HG02623 (cell line): ENCODE results near the gene BLNK.

Source experiments
- ATAC-seq: cut with Tn5 transposase; IDR thresholded peaks from one replicate; pipeline ENCODE4 v1.9.1; 2021; ENCODE audit warnings: moderate library complexity; ENCODE audit not compliant: unreplicated experiment

Gene BLNK

DNA sequence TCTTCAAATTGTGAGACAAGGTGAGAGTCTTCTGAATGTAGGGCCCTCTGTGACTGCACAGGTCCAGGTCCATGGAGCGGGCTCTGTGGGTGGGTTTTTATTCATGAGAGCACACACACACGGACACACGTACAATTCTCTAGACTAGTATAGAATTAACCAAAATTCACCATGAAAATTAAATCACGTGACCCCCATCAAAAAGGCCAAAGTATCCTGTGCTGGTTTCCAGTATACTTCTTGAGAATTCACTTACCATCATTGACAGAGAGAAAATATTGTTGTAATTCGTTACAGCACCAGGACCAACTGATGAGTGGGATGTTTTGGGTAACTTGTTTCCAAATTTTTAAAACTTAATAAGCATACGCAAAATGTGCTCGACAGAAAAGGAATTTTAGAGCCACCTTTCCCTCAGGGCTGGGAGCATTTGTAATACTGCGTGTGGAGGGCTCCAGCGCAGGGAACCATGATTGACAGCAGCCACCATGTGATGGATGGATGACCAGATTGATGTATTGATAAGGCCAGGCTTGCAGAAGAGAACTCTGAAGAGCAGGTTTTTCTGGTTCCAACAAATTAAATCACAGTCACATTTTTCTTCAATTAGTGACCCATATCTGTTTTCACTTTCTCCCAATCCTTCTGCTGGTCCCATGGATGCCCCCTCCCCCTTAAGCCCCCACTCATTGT lies 18.0 kb upstream of the BLNK start:
- no peak for ATAC-seq

DNA sequence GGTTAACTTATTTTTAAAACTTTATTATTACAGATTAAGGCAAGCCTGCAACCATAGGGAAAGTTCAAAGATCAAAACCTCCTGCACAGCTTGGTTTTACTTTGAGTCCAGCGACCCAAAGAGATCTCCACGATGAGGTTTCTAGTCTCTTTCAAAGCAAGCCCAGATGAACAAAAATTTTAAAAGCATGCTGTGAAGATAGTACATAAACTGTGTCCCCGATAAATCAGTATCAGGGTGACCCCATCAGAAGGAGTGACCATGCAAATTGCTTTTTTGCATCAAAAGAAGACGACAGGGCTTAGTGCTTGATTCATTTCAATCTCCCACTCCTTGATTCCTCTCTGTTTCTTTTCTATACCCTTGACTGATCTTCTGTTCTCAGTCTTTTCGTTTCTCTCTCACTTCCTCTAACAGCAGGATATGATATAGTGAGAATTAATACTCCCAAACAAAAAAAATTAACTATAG lies 16.8 kb upstream of the BLNK start:
- peak; percentile 68 for ATAC-seq

DNA sequence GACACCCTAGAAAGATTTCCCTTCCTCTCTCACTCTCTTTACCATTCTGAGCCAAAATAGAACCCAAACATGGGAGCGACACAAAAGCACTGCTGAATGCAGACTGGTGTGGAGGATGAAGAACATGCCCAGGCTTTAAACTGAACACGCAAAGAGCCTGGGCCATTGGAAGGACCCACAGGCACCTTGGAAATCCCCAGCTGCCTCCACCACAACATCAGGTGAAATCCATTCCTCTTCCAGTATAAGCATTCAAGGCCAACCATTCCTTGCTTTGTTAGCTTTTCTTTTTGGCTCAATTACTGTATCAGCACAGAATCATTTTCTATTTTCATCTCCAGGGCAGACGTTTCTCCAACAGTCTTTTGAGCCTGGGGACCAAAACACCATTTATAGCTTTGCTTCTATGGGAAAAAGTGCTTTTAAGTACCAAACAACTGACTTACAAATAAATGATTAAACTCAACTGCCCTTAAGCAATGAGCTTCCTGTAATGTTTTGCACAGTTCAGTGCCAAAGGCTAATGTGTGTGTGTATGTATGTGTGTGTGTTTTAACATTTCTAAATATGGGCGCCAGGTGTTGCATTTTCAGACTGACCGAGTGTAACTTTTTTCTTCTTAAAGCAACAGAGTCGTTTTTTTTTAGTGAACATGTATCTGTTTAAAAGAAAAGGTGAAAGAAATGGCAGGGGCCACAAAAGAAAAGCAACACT lies 16.2 kb upstream of the BLNK start:
- peak; percentile 57 for ATAC-seq

DNA sequence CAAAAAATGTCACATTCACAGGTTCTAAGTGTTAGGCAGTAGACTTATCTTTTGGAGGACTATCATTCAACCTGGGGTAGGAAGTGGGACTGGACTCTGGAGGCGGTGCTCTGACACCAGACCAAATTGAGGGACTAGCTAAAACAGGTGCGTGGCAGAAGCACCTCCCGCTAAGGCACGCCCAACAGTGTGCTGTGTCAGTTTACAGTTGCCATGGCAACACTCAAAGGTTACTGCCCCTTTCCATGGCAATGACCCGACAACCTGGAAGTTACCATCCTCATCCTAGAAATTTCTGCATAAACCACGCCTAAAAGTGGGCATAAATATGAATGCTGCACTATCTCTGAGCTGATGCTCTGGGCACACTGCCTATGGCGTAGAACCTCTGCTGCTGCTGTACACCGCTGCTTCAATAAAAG lies 14.0 kb upstream of the BLNK start:
- ATAC-seq, result no peak

DNA sequence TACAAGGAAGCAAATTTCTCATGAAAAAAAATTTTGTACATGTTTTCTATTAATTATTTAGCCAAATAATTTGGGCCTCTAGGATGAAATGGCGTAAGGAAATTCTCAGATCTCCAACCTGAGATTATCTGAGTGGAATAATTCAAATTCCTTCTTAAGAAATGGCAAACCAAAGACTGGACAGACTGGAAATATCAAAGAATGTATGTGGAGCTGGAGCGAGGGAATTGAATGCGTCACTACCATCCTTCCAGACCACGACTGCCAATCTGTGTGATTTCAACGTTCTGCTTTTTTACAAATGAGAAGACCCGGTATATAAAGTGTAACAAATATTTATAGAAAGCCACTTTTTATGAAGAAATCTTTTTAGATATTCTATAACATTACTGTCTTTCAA lies 12.4 kb upstream of the BLNK start:
- ATAC-seq, result no peak

DNA sequence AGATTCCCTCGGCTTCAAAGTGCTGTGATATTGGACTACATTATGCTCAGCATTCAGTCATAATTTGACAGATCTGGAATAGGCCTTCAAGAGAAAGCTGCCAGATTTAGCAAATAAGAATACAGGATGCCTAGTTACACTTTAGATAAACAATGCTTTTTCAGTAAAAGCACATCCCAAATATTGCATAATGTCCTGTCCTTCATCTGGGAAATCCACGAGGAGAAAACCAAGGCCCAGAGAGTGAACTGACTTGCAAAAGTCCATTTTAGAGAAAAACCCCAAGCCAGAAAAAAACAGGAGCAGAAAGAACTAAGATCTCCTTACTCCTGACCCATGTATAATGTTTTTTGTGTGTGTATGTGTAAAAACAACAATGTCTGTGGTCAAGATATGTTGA lies 12.0 kb upstream of the BLNK start:
- no peak for ATAC-seq

DNA sequence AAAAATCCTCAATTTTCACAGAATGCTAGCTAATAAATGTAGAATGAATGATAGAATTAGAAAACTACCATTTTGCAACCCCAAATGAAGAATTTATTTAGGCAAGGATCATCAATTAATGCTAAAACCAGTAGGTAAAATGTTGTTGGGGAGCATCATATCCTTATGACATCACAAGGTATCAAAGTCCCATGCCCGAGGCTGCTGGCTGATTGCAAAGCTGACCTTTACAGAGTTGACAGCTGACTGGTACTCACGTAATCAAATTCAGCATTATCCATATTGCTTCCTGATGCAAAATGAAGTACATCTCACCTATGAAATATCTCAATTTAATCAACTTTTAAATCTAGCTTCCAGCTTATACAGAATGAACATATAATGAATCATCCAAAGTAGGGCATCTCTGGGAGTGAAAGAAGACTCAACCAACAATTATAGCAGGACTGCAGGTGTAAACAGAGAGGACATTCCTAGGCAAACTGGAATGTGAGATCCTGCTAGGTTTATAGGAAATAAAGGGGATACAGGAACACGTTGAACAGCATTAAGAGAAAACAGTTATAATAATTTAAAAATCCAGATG lies 10.2 kb upstream of the BLNK start:
- ATAC-seq, result no peak

DNA sequence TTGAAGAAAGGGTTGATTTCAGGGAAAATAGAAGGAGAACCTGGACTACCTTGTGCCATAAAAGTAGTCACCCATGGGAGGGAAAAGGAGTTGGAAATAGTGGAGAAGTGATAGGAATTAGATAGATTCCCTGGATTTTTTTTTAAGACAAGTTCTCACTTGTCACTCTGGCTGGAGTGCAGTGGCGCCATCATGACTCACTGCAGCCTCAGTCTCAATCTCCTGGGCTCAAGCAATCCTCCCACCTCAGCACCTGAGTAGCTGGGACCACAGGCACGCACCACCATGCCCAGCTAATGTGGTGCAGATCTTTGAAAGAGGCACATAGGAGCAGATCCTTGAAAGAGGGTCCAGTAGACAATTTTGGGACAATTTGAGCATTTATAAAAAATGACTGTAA lies 9.5 kb upstream of the BLNK start:
- ATAC-seq, result no peak

DNA sequence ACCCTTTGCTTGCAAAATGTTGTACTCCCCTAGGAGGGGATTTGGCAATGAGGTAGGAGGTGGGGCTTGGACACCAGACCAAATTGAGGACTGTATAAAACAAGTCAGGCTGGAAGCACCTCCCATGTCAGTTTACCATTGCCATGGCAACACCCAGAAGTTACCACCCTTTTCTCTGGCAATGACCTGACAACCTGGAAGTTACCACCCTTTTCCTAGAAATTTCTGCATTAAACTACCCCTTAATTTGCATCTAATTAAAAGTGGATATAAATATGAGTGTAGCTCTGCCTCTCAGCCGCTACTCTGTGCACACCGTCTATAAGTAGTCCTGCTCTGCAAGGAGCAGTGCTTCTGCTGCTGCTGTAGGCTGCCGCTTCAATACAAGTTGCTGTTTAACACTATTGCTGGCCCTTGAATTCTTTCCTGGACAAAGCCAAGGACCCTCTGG lies 7.8 kb upstream of the BLNK start:
- no peak for ATAC-seq

DNA sequence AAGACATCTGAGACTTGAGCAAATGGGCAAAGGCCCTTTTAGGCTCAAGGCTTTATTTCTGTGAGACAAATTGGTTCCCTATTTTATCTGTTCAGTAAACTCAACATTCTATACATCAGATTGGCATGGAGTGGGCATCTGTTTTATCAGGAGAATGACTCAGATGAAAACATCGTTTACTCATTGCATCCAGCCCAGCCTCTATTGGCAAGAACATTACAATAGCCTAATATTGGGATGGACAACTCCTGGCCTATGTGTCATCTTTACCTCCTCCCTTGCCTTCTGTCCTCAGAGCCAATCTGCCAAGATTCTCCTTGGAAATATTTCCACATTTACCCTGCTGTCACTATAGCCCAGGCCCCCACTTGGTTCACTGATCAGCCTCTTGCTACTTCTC lies 5.5 kb upstream of the BLNK start:
- ATAC-seq, result no peak

DNA sequence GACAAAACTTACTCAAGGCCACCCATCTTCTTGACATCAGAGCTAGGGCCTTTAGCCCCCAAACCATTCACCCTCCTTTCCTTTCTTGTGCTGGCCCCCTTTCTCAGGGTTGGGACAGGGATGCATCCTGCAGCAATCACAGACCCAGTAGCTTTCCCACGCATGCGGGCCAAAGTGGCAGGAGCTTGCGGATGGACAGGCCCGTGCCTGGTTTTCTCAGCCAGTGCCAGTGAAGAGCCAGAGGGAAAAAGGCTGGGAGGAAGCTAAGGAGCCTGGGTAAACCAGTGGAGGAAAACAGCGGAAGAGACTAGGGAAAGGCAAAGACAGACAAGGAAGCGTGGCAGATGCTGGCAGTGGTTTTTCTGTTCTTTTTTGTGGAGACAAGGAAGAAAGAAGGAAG lies 5.1 kb upstream of the BLNK start:
- no peak for ATAC-seq

DNA sequence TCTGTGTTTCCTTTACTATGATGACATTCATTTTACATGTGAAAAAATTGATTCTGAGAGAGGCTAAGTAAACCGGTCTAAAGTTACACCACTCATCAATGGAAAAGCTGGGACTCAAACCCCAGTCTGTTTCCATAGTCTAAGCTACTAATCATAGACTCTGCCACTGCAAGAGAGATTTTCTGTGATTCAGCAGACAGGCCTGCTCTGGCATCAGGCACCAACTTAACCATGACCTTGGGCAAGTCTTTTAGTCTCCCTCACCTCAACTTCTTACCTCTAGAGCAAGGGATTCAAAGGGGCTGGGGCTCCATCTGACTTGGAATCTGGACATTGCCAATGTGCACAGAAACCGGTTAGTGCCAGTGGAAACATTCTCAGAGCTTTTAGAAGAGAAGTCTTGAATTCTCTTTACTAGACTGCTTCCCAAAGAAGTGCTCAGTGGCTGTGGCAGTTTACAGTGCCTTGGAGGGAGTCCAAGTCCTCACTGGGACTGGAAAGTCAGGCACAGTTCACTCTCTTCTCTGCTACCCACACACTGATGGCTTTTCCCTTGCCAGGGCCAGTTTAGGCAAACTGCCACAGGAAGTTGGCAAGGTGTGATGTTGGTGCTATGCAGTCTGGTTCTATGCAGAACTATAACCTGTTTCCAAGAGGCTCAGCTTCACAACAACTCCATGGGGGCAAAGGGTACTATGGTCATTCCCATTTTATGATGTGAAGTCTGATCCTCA lies 4.5 kb upstream of the BLNK start:
- ATAC-seq, result no peak

DNA sequence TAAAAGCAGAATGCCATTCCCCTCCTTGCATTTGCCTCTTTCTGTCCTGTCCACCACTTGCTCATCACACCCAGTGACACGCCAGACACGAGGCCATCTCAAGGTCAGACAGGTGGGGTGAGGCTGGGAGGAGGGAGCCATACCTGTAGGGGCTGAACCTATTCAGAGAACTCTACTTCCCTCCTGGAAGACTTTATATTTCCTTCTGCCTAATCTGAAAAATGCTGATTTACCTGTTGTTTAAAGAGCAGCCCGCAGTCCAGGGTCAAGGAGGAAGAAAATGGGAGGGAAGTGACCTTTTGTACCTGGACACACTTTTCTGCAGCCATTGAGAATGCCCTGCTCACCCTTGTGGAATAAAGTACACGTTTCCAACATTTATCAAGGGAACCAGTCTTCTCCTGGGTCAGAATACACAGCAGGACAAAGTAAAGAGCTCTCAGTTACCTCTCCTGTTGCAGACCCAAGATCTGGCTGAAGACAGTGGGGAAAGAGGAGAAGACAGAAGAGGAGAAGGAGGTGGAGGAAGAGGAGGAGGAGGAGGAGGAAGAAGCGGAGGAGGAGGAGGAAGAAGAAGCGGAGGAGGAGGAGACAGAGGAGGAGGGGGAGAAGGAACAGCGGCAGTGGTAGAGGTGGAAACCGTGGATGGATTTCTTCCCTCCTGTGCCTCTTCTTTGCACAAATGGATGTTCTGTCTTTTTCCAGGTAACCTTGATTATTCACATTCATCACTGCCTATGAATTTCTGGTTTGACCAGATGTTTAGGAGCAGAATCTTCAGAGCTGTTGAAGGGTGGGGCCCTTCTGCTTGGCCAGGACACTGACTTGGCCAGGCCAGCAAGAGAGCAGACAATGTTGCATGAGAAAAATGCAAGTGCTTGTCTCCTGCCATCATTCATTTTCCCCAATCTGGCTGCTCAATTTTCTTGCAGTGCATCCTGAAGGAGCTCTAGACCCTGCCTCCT lies 1.2 kb upstream of the BLNK start:
- ATAC-seq, result no peak

DNA sequence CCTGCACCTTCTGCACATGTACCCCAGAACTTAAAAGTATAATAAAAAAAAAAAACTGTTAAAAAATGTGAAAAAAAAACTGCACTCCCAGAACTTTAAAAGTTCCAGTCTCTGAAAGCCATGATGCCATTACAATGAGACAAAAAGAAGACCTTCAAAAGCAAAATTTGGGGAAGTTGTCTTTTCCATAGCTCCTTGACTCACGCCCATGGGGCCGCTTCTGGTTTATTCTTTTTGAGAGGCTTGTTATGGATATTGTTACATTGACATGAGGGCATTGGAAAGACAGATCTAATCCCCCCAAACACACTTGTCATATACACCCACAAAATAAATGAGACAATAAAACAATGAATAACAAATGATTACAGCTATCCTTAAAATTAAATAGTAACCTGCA lies 798 bp downstream of the BLNK start:
- no peak for ATAC-seq

DNA sequence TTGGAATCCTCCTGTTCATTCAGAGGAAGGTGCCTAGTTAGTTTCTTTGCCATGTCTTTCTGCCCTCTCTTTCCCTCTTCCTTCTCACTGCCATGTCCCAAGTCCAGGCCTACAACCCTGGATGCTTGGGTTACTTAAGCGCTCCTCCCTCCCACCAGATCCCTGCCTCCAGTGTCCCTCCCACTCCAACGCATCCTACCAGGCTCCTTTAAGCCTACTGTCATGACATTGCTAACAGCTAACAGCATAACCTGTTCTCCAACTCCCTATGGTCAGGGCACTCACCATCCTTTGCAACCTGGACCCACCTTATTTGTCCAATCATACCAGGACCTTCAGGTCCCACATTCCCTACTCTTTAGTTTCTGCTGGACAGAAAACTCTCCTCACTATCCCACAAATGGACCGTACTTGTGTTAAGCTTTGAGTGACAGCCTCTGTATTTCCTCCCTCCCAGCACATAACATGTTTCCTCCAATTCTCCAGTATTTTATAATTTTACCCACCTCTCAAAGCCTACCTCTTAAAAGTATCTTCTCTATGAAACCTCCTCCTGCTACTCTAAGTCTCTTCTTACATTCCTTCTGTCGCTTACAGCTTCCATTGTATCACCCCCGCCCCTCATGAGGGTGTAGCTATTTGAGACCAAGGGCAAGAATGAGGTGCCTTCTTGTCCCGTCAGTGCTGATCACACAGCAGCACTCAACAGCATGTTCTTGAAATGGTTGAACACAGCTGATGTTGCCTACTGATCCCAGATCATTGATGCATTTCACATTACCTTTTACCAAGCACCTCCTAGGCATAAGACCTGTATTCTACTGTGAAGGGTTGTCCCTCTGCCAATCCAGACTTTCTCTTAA lies 1.7 kb downstream of the BLNK start:
- ATAC-seq, result no peak

DNA sequence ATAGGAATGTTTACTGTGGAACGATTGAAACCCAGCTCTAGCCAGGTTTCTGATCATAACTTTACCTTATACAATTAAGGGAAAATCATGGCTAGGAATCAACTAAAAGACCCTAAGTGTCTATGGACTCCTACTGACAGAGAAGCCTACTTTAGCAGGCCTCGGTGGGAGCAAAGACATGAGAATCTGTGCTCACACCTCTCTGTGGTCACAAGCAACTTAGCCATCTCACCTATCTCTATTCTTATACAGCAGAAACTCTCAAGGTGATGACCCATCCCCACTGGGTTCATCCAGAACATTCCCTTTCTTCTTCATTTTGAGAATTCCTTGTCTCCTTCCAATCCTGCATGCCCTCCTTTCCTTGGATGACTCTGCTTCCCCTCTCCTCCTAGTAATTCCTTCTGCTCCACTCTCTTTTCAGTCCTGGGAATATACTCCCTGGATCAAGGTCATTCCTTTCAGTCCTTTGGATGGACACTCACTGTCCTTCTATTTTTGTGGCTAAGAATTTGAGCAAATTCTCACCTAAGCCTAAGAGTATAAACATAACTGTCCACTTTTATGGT lies 2.9 kb downstream of the BLNK start:
- no peak for ATAC-seq

DNA sequence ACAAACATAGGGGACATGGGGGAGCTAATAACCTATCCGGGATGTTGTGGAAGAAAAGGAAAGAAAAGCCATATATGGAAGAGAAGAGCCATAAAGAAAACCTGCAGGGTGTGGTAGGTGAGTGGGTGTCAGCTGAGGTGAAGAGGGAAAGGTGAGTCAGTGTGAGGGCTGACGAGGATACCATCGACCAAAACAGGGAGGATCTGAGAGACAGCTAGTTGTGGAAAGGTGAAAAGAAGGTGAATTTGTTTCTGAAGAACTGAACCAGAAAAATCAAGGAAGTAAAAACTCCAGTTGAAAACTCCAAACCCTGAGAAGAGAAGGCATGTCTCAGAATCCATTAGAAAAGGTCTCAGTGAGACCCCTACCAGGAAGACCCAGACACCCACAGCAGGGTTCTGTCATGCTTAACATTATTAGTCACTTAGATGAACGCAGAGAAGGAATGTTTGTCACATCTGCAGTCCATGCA lies 4.1 kb downstream of the BLNK start:
- ATAC-seq, result no peak

DNA sequence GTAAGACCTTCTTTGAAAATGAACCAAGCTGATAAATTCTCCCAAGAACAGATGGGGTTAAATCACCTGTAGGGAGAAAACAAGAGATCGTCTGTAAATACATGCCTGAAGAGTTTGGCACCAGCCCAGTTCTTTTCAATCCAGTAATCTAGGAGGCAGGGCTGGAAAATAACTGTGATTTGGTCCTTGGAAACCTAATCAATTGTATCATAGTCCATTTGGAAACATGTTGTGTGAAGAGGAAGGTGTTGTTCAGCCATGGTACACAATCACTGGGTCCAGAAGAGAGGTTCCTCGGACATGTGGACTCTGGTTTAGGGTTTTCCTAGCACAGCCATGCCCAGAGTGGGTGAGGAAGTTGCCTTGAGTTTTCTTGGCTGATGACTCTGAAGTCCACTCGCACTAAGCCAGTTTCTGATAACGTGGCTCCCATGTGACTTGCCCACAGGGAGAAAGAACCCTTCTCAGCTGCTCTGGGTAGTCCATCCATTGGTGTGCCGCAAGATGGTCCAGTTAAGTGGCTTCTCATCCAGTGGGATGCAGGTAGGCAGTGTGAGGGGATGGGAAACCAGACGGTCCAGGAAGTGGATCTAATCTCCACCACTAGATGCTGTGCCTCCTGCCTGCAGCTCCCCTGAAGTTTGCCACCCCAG lies 5.1 kb downstream of the BLNK start:
- ATAC-seq, result no peak
